HG03571 (cell line): ENCODE data around the gene MEGF11.
"Not testable (repeated sequence)": the region's sequence is repeated elsewhere in the genome, so short reads cannot be mapped to it uniquely, and the experiment has no call there.

Experiments
- ATAC-seq: cut with Tn5 transposase; IDR thresholded peaks from one replicate; pipeline ENCODE4 v1.9.1; 2021; ENCODE audit not compliant: unreplicated experiment

MEGF11 gene

DNA sequence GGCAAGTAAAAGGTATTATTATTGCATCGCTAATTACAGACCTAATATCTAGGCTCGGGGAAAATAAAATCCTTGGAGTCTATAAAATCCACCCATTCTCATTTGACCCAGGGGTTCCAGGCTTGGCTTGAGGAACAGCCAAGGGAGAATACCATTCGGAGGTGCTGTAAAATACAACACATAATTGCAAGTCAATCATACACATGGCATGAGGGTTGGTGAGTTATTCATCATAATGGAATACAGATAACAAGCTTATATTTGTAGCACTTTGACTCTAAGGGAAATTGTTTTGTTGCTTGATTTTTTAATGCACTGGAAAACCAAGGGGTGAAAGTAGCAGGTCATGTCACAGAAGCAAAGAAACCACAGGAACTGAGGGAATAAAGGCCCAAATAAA is 23.0 kb upstream of the MEGF11 start:
- ATAC-seq = no peak

DNA sequence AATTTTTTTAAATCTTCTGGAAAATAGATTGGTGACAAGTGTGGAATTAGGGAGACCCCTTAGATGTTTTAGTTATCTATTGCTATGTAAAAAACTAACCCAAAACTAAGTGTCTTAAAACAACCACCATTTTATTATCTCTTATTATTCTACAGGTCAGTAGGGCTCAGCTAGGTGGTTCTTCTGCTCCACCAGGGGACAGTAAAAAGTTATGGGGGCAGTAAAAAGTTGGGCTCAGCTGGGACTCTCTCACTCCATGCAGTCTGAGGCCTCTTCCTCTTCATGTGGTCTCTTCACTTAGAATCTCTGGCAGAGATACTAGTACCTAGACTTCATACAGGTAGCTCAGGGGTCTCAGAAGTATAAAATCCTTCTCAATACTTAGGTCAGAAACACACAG is 21.8 kb upstream of the MEGF11 start:
- ATAC-seq = no peak

- no peak for ATAC-seq
These were observed 17.4 kb upstream of the MEGF11 start for GRCh38 chr15:66270932-66271331.

- ATAC-seq = no peak
These were observed 16.0 kb upstream of the MEGF11 start for GRCh38 chr15:66269326-66270090.

DNA sequence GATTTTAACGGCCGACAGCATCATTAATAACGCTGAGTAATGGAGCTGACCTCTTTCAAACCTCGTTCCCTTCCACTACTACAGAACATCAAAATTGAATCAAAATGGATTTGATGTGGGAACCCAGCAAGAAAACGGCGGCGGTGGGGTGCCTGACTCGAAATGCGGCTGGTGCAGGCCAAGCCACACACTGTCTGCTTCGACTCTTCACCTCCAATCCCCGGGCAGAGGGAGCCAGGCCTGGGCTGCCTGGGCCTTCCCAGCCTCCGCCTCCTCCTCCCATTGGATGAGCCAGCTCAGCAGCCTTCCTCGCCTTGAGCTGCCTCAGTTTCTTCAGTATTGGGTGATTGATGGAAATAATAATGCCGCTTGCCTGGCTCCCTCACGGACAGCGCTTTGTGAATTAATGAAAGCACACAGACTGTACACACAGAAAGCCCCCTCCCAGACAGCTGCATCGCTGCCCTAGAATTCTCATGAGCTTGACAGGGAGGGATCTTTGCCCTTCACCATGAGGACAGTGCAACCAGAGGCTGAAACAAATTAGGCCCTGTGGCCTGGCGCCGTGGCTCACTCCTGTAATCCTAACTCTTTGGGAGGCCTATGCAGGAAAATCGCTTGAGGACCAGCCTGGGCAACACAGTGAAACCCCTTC is 11.4 kb upstream of the MEGF11 start:
- no peak for ATAC-seq

GRCh38 chr15:66262837-66263236 is 9.3 kb upstream of the MEGF11 start:
- not testable (repeated sequence) for ATAC-seq

- ATAC-seq = no peak
These were observed 7.5 kb upstream of the MEGF11 start for GRCh38 chr15:66261056-66261455.

GRCh38 chr15:66256692-66257091 is 3.1 kb upstream of the MEGF11 start:
- no peak for ATAC-seq

DNA sequence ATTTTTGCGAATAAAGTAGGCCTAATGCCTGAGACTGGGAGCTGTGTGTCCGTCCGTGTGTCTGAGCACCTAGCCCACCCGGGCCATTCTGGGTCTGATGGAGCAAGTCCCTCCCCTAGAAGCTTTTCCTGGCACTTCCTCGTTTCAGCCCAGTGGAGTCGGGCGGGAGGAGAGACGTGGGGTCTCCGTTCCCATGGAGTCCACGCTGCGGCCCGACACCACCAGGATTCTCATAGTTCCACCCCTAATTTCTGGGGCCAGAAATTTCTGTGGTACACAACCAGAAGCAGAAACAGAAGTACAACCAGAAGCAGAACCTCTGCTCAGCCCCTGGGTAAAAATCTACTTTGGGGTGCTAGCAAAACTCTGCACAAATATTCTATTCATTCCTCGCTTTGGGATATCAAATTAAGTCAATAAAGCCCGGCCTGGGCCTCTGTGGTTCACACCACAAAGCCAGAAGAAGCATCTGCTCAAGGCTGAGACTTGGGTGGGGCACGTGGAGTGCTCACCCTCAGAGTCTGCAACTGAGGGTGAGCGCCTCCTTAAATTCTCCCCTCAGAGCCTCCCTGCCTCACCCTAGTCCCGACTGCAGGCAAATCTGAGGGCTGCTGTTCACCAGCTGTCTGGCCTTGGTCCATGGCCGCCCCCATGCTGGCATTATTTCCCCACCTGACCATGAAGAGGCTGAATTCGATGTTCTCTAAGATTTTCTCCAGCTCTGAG is 1.6 kb upstream of the MEGF11 start:
- no peak for ATAC-seq

GRCh38 chr15:66254089-66254950 is 770 bp upstream of the MEGF11 start:
- no peak for ATAC-seq

DNA sequence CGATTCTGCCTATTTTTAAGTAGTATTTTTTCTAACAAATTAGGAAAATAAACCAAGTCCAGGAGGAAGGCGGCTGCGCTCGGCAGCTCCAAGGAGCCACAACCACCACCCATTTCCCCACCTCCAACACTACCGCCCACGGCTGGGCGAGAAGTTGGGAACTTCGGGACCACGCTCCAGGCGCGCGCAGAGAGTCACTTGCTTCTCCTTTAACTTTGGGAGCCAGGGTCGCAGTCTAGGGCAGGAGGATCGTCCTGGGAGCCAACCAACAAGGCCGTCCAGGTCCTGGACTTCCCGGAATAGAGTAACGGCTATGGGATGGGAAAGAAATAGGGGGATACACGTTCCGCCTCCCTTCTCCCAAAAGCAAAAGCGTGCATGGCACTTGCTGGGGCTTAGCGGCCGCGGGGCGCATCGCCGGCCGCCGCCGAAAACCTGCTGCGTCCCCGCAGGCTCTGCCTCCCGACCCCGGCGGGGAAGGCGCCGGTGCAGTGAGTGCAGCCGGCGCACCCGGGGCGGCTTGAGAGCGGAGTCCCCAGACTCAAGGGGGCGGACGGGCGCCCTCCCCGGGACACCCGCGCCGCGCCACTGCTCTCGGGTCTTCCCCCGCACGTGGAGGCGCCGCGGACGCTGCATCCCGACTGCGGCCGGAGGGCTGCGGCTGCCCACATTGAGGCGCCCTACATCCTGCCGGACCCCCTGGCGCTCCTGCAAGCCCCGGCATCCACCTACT is 699 bp downstream of the MEGF11 start:
- ATAC-seq = no peak

DNA sequence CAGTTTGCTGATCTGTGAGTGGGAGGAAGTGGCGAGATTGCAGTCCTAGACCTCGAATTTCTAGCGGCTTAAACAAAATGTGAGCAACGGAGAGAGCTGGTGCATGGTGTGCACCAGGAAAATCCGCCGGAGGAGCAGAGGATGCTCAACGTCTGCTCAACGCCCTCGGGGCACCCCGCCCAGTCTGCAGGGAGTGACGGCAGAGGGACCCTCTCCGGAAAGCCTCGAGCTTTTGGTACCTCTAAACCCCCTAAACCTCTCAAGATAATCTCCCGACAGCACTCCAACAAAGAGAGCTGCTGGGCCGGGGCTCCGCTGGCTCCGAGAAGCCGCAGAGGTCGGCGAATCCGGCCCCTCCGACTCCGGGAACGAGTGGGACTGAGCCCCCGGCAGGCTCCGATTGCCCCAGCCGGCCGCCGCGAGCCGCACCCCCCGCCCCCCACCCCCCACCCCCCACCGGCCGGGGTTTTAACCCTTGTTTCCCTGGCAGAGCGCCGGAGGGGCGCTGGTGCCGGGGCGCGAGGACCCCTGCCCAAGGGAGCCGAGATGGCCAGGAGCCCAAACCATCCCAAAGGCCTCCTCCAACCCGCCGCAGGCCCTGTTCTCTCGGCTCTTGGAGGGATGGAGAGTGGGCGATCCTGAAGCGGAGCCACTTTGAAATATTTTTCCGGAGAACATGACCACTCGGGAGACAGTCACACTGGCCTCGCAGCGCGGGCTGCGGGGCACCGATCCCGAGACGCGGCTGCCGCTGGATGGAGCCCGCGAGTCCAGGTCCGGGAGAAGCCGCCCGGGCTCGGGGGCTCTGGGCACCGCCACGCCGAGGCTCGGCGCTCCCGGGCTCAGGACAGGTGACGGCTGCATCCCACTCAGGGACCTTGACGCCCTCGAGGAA is 1.5 kb downstream of the MEGF11 start:
- no peak for ATAC-seq

GRCh38 chr15:66251065-66251789 is 2.3 kb downstream of the MEGF11 start:
- no peak for ATAC-seq

- ATAC-seq = no peak
These were observed 3.9 kb downstream of the MEGF11 start for GRCh38 chr15:66249605-66250174.

GRCh38 chr15:66246937-66247336 is 6.6 kb downstream of the MEGF11 start:
- ATAC-seq = no peak

GRCh38 chr15:66245832-66246231 is 7.7 kb downstream of the MEGF11 start:
- ATAC-seq = not testable (repeated sequence)

DNA sequence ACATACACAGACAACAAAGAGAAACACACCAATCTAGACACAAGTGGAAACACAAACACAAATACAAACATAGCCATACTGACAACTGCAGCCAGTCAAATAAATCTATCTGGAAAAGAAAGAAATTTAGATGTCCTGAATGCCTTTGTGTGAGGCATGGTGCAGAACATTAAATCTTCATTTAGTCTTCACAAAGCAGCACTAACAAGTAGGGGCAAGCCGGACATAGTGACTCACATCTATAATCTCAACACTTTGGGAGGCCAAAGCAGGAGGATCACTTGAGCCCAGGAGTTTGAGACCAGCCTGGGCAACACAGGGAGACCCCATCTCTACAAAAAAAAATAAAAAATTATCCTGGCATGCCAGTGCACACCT is 11.7 kb downstream of the MEGF11 start:
- no peak for ATAC-seq

DNA sequence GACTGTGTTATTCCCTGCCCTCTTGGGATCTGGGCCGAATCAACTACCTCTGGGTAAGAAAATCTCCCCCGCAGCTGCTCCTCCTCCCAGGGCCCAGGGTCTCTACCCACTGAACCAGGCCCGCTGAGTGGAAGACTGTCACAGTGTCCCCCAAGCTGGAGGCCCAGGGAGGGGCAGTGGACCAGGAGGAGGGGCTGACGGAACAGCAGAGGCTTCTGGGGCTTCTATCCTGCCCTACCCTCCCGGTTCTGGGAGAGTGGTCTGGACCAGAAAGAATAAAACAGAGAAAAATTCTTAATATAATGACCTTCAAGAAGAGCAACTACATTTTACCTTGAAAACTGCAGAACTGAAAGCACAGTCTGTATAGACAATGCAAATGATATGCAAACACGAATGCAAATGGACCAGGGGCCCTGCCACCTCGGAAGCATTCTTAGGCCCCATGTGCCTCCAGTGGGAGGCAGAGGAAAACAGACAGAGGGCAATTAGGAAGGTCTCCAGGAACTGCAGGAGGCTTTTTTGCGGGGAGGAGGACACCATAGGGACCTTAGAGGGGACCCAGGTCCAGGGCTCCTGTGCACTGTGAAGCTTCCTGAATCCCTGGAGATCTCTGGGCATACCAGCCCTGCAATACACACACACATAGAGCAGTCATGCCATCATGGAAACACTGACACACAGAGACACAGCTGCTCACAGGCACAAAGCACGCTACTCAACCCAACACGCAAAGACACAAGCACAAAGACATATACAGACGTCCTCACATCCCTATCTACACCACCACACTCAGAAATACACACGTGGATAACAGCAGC is 12.3 kb downstream of the MEGF11 start:
- ATAC-seq = no peak
